IMR-90 (cell line): ENCODE data around the gene DCHS2. TPM values are rescaled to one million over a fixed set of nuclear protein-coding genes. Genes with fewer than 3 reads are reported as not detected.

Source experiments
- ATAC-seq: fragments of 200-7000 bp; cut with Tn5 transposase; 2 replicates; pipeline ENCODE4 v1.9.1; 2020; ENCODE audit warnings: low read depth, mild to moderate bottlenecking, moderate library complexity
- BruUV-seq: library from RNA; stranded (reverse); fragments of 400-500 nt; replicated peaks from 2 replicates; lab custom pipeline; 2021; lab: Mats Ljungman, UMichigan
- CTCF ChIA-PET: fragments of 300-600 bp; formaldehyde crosslinking; extraction: SDS; loops from one replicate; lab custom pipeline; 2021; ENCODE audit warnings: antibody characterized with exemption; lab: Yijun Ruan, JAX
- POLR2A ChIA-PET: fragments of 300-600 bp; sonication (Branson Sonifier 250); formaldehyde crosslinking; loops from one replicate; lab custom pipeline; 2022; ENCODE audit warnings: antibody characterized with exemption; ENCODE audit not compliant: unreplicated experiment; lab: Charles Lee
- DNase-seq: peaks from one replicate; pipeline ENCODE4 v3.0.0; 2013
- H2AFZ ChIP-seq: replicated peaks from 2 replicates; pipeline ENCODE3; 2013; ENCODE audit warnings: low read length, mild to moderate bottlenecking; ENCODE audit not compliant: poor library complexity
- H2AK5ac ChIP-seq: 2 replicates; pipeline ENCODE4 v1.6.1; 2013; ENCODE audit warnings: low read depth, low read length, inconsistent platforms
- H2AK9ac ChIP-seq: replicated peaks from 2 replicates; pipeline ENCODE3; 2013; ENCODE audit warnings: mild to moderate bottlenecking, low read depth, low read length, moderate library complexity; ENCODE audit not compliant: poor library complexity
- H2BK120ac ChIP-seq: 2 replicates; pipeline ENCODE4 v1.6.1; 2013; ENCODE audit warnings: low read depth, low read length, inconsistent platforms
- H2BK15ac ChIP-seq: 3 replicates; pipeline ENCODE4 v1.6.1; 2013; ENCODE audit warnings: low read depth, low read length, inconsistent platforms
- H2BK20ac ChIP-seq: 2 replicates; pipeline ENCODE4 v1.6.1; 2013; ENCODE audit warnings: low read depth, mild to moderate bottlenecking, inconsistent platforms, low read length, moderate library complexity
- H2BK5ac ChIP-seq: 2 replicates; pipeline ENCODE4 v1.6.1; 2013; ENCODE audit warnings: mild to moderate bottlenecking, low read depth, low read length, inconsistent platforms; ENCODE audit not compliant: poor library complexity, severe bottlenecking
- H3K14ac ChIP-seq: replicated peaks from 2 replicates; pipeline ENCODE4 v1.6.1; 2013; ENCODE audit warnings: low read depth, low read length, inconsistent platforms
- H3K18ac ChIP-seq: 2 replicates; pipeline ENCODE4 v1.6.1; 2013; ENCODE audit warnings: low read depth, low read length, control low read depth
- H3K23ac ChIP-seq: 2 replicates; pipeline ENCODE4 v1.6.1; 2013; ENCODE audit warnings: low read depth, low read length, inconsistent platforms
- H3K27ac ChIP-seq: 2 replicates; pipeline ENCODE4 v1.5.1; 2013; ENCODE audit warnings: mild to moderate bottlenecking, control low read depth, low read length; ENCODE audit not compliant: insufficient read depth
- H3K27me3 ChIP-seq: 2 replicates; pipeline ENCODE4 v1.6.1; 2013; ENCODE audit warnings: low read length; ENCODE audit not compliant: control insufficient read depth, insufficient read depth
- H3K36me3 ChIP-seq: 2 replicates; pipeline ENCODE4 v1.6.1; 2013; ENCODE audit warnings: low read length, mixed read lengths; ENCODE audit not compliant: control insufficient read depth, insufficient read depth
- H3K4ac ChIP-seq: 2 replicates; pipeline ENCODE4 v1.6.1; 2013; ENCODE audit warnings: low read depth, low read length, inconsistent platforms
- H3K4me1 ChIP-seq: 2 replicates; pipeline ENCODE4 v1.6.1; 2013; ENCODE audit warnings: low read length, mixed read lengths; ENCODE audit not compliant: control insufficient read depth, insufficient read depth
- H3K4me2 ChIP-seq: 2 replicates; pipeline ENCODE4 v1.6.1; 2013; ENCODE audit warnings: low read depth, mild to moderate bottlenecking, control low read depth, low read length, moderate library complexity
- H3K4me3 ChIP-seq: 2 replicates; pipeline ENCODE4 v1.5.1; 2013; ENCODE audit warnings: low read depth, mild to moderate bottlenecking, control low read depth, low read length, moderate library complexity; ENCODE audit not compliant: insufficient read depth
- H3K56ac ChIP-seq: 2 replicates; pipeline ENCODE4 v1.6.1; 2013; ENCODE audit warnings: low read length, inconsistent platforms; ENCODE audit not compliant: insufficient read depth; ENCODE audit errors: extremely low read depth
- H3K79me1 ChIP-seq, 2 experiments: 2 replicates each; pipeline ENCODE4 v1.6.1; 2013; ENCODE audit warnings: low read length in 2 of 2, inconsistent platforms in 1 of 2, low read depth in 1 of 2
- H3K9ac ChIP-seq: 2 replicates; pipeline ENCODE4 v1.6.1; 2013; ENCODE audit warnings: low read depth, low read length, control low read depth
- H3K9me1 ChIP-seq: 2 replicates; pipeline ENCODE4 v1.6.1; 2013; ENCODE audit warnings: low read length, inconsistent platforms; ENCODE audit not compliant: insufficient read depth
- H3K9me3 ChIP-seq: 2 replicates; pipeline ENCODE4 v1.6.1; 2013; ENCODE audit warnings: low read length; ENCODE audit not compliant: control insufficient read depth, insufficient read depth
- H4K20me1 ChIP-seq: 2 replicates; pipeline ENCODE4 v1.6.1; 2013; ENCODE audit warnings: low read length, inconsistent platforms; ENCODE audit not compliant: insufficient read depth
- H4K5ac ChIP-seq: 2 replicates; pipeline ENCODE4 v1.6.1; 2013; ENCODE audit warnings: mild to moderate bottlenecking, low read depth, low read length, control low read depth
- H4K8ac ChIP-seq, 2 experiments: 2 replicates each; pipeline ENCODE4 v1.6.1; 2013; ENCODE audit warnings: low read depth in 2 of 2, low read length in 2 of 2, control low read depth in 1 of 2, inconsistent platforms in 1 of 2
- H4K91ac ChIP-seq: 2 replicates; pipeline ENCODE4 v1.6.1; 2013; ENCODE audit warnings: low read depth, low read length, inconsistent platforms; ENCODE audit not compliant: insufficient read depth
- CEBPB ChIP-seq: IDR thresholded peaks from 2 replicates; pipeline ENCODE4 v1.6.1; 2012; ENCODE audit warnings: low read depth, low read length, improper control_type of control experiment
- CHD1 ChIP-seq: IDR thresholded peaks from 2 replicates; pipeline ENCODE4 v1.6.1; 2012; ENCODE audit warnings: low read depth, low read length, improper control_type of control experiment
- ELK1 ChIP-seq: fragments of 150-350 bp; IDR thresholded peaks from 2 replicates; pipeline ENCODE4 v1.6.1; 2016; ENCODE audit warnings: low read depth, mild to moderate bottlenecking, low read length, moderate library complexity, borderline replicate concordance
- MAFK ChIP-seq: IDR thresholded peaks from 2 replicates; pipeline ENCODE4 v1.6.1; 2012; ENCODE audit warnings: low read depth, low read length, improper control_type of control experiment
- RFX5 ChIP-seq: IDR thresholded peaks from 2 replicates; pipeline ENCODE4 v1.8.0; 2012; ENCODE audit warnings: low read depth, mild to moderate bottlenecking, low read length, moderate library complexity
- WGBS, 2 experiments: methylation state at CpG; one replicate each; pipeline versions ENCODE4 v1.1.5 to v1.1.7; 2013; ENCODE audit warnings: missing lambda C conversion rate in 2 of 2; ENCODE audit not compliant: insufficient read length in 1 of 2; ENCODE audit errors: extremely low coverage in 2 of 2; 5-methylcytosine and 5-hydroxymethylcytosine counted together
- dilution Hi-C: fragments of 300-500 bp; cut with HindIII; formaldehyde crosslinking; loops from one replicate; pipeline ENCODE4 v1.14.3; 2018; ENCODE audit warnings: low sequenced_read_pairs; ENCODE audit not compliant: unreplicated experiment
- in situ Hi-C: fragments of 300-500 bp; cut with MboI; formaldehyde crosslinking; loops from 3 replicates; pipeline ENCODE4 v1.14.3; 2019; ENCODE audit warnings: low sequenced_read_pairs, inconsistent platforms, mixed read lengths
- intact Hi-C: fragments of 100-400 bp; cut with micrococcal nuclease; formaldehyde crosslinking; loops from 2 replicates; pipeline ENCODE4 v1.10.0; 2022
- polyA plus RNA-seq, 3 experiments: library from polyadenylated mRNA; depleted of rRNA; stranded (reverse); fragments of >200 nt; gene quantifications; 2 replicates each; pipeline ENCODE4 v1.2.3, GENCODE V29; 2012; ENCODE audit warnings: low replicate concordance in 1 of 3
- total RNA-seq: library from RNA; depleted of rRNA; stranded (reverse); fragments of >200 nt; gene quantifications from 2 replicates; pipeline ENCODE4 v1.2.3, GENCODE V29; 2012

Gene DCHS2
- total and polyA plus RNA-seq, 2 of the 4 experiments (the other 2 are of a cell fraction) = not detected

- ChIA-PET POLR2A (no interaction called here), CTCF (no interaction called here)
- no peak overlapping the region for H2AK9ac ChIP-seq
- no peak overlapping the region for H4K91ac ChIP-seq
- intact Hi-C loops = no loop called here
- BruUV-seq = no TSS peak
- H3K9me1 ChIP-seq = no peaks in the 10 kb centered on the region
- no peak overlapping the region for H3K18ac ChIP-seq
- H3K14ac ChIP-seq = no peak overlapping the region
- no peaks in the 10 kb centered on the region for H3K9me3 ChIP-seq
- H2BK20ac ChIP-seq = no peak overlapping the region
- H2BK5ac ChIP-seq = no peak overlapping the region
- H3K27ac ChIP-seq = no peak overlapping the region
- H2BK120ac ChIP-seq = no peak overlapping the region
- H3K4me1 ChIP-seq = no peaks in the 10 kb centered on the region
- H2BK15ac ChIP-seq = no peak overlapping the region
- H2AK5ac ChIP-seq = no peak overlapping the region
- H4K20me1 ChIP-seq = no peaks in the 10 kb centered on the region
- ATAC-seq (no peak), DNase-seq (no peak)
- TF ChIP-seq MAFK (no peak), RFX5 (no peak), CHD1 (no peak), CEBPB (peak; percentile 61), ELK1 (no peak)
- no peak overlapping the region for H4K8ac ChIP-seq
- no peak overlapping the region for H4K5ac ChIP-seq
- no peaks in the 10 kb centered on the region for H3K36me3 ChIP-seq
- H3K9ac ChIP-seq = no peak overlapping the region
- in situ Hi-C loops = no loop called here
- no peak overlapping the region for H3K4me2 ChIP-seq
- WGBS, 2 experiments = no CpG with 5 or more reads among the region's 2 CpGs
- no peaks in the 10 kb centered on the region for H3K79me1 ChIP-seq
- no peak overlapping the region for H3K4ac ChIP-seq
- H3K56ac ChIP-seq = no peak overlapping the region
- no peaks in the 10 kb centered on the region; the same call in 1 of the 2 replicates for H3K27me3 ChIP-seq
- H3K4me3 ChIP-seq = no peak overlapping the region
- dilution Hi-C loops = no loop called here
- no peak overlapping the region for H3K23ac ChIP-seq
- no peak overlapping the region for H2AFZ ChIP-seq
Measured at GRCh38 chr4:154526151-154526550, 34.6 kb upstream of the DCHS2 start.
